K562 (cell line): ENCODE results near the gene AP2S1. TPM values are rescaled to one million over a fixed set of nuclear protein-coding genes. Genes with fewer than 3 reads are reported as not detected.

ENCODE experiments used
- AFF1 ChIP-seq, 2 experiments: fragments of 450-650 bp; IDR thresholded peaks; 2 replicates each; pipeline ENCODE4 v1.6.1; 2018; ENCODE audit warnings: mild to moderate bottlenecking in 2 of 2, low read depth in 1 of 2; ENCODE audit not compliant: partially characterized antibody in 2 of 2
- CBFA2T3 ChIP-seq: fragments of 450-650 bp; IDR thresholded peaks from 2 replicates; pipeline ENCODE4 v1.6.1; 2017
- CHD4 ChIP-seq: fragments of 200-600 bp; sonication (generic); IDR thresholded peaks from 3 replicates; pipeline ENCODE4 v1.6.1; 2012; ENCODE audit warnings: low read depth, mild to moderate bottlenecking, mixed read lengths, low read length, inconsistent platforms; ENCODE audit not compliant: insufficient read depth, insufficient replicate concordance, poor library complexity, severe bottlenecking
- GABPB2 ChIP-seq: fragments of 250-450 bp; sonication (Bioruptor Pico); conservative IDR thresholded peaks from 2 replicates; pipeline ENCODE4 v1.5.1; 2021; ENCODE audit warnings: mild to moderate bottlenecking
- HSF4 ChIP-seq: fragments of 250-450 bp; sonication (Bioruptor Pico); IDR thresholded peaks from 2 replicates; pipeline ENCODE4 v2.1.2; 2022; ENCODE audit warnings: mild to moderate bottlenecking, moderate library complexity, borderline replicate concordance
- IFI16 ChIP-seq: fragments of 250-450 bp; sonication (Bioruptor Pico); IDR thresholded peaks from 2 replicates; pipeline ENCODE4 v2.1.2; 2022; ENCODE audit warnings: mild to moderate bottlenecking, inconsistent platforms
- KDM5B ChIP-seq: fragments of 200-600 bp; sonication (generic); IDR thresholded peaks from 2 replicates; pipeline ENCODE4 v1.6.1; 2012; ENCODE audit warnings: low read depth, mild to moderate bottlenecking, moderate library complexity, low read length, control low read depth, inconsistent platforms; ENCODE audit not compliant: insufficient replicate concordance
- KHSRP ChIP-seq: fragments of 450-650 bp; IDR thresholded peaks from 2 replicates; pipeline ENCODE4 v1.6.1; 2017
- NCOA2 ChIP-seq, 2 experiments: fragments of 450-650 bp; IDR thresholded peaks; 2 replicates each; pipeline ENCODE4 v1.6.1; 2018; ENCODE audit warnings: mild to moderate bottlenecking in 2 of 2, moderate library complexity in 1 of 2; ENCODE audit not compliant: partially characterized antibody in 2 of 2
- RUNX1 ChIP-seq: sonication (generic); IDR thresholded peaks from 2 replicates; pipeline ENCODE4 v1.6.1; 2016; ENCODE audit warnings: antibody characterized with exemption, low read depth
- SIRT6 ChIP-seq: IDR thresholded peaks from one replicate; pipeline ENCODE4 v1.6.1; 2012; ENCODE audit warnings: low read depth, mild to moderate bottlenecking, control low read depth, inconsistent platforms, low read length, moderate library complexity
- SMAD2 ChIP-seq: fragments of 150-350 bp; IDR thresholded peaks from 2 replicates; pipeline ENCODE4 v1.6.1; 2014; ENCODE audit warnings: low read depth, mild to moderate bottlenecking, low read length
- STAT5A ChIP-seq: IDR thresholded peaks from 2 replicates; pipeline ENCODE4 v1.6.1; 2012; ENCODE audit warnings: low read length, inconsistent platforms, borderline replicate concordance
- ZBTB5 ChIP-seq: fragments of 450-650 bp; IDR thresholded peaks from 2 replicates; pipeline ENCODE4 v1.6.1; 2017; ENCODE audit warnings: antibody characterized with exemption
- ZNF644 ChIP-seq: fragments of 200-800 bp; sonication (Bioruptor generic); IDR thresholded peaks from 2 replicates; pipeline ENCODE4 v1.6.1; 2016; ENCODE audit warnings: low read depth, missing genetic modification characterization, missing compliant biosample characterization
- ZNF75A ChIP-seq: fragments of 450-650 bp; formaldehyde crosslinking; IDR thresholded peaks from 2 replicates; pipeline ENCODE4 v1.4.0; 2020; ENCODE audit warnings: mild to moderate bottlenecking
- ZNF766 ChIP-seq: fragments of 200-800 bp; sonication (Bioruptor generic); conservative IDR thresholded peaks from 2 replicates; pipeline ENCODE4 v1.6.1; 2016; ENCODE audit warnings: missing genetic modification characterization, missing compliant biosample characterization
- polyA plus RNA-seq, 8 experiments: library from polyadenylated mRNA; depleted of rRNA in 4 of 8; stranded (reverse) in 5 of 8; unstranded in 3 of 8; fragments of >200 nt; fragmentation: Nextera tagmentation in 2 of 8; fragmentation: Illumina TruSeq in 1 of 8; extraction: Ambion mirVana in 2 of 8; extraction: Trizol in 1 of 8; gene quantifications; 2 replicates each; pipeline versions ENCODE4 v1.2.1 to v1.2.3, GENCODE V29; 2011 to 2014; ENCODE audit warnings: inconsistent platforms in 1 of 8, missing spikeins in 1 of 8
- total RNA-seq, 7 experiments: library from RNA; depleted of rRNA in 6 of 7; stranded (reverse); fragments of >200 nt in 6 of 7; fragmentation: Illumina TruSeq in 2 of 7; extraction: Trizol in 2 of 7; gene quantifications; 2 replicates each; pipeline versions ENCODE4 v1.2.1 to v1.2.3, GENCODE V29; 2011 to 2021; ENCODE audit warnings: low replicate concordance in 1 of 7
- TF ChIP-seq, protein P1 (sequence below): sonication (generic); formaldehyde crosslinking; IDR thresholded peaks from 2 replicates; pipeline ENCODE4 v1.8.0; 2022; ENCODE audit warnings: missing genetic modification reagents, mild to moderate bottlenecking, borderline replicate concordance
- TF ChIP-seq, protein P2 (sequence below): fragments of 250-450 bp; sonication (Bioruptor Pico); IDR thresholded peaks from 2 replicates; pipeline ENCODE4 v1.8.0; 2022; ENCODE audit warnings: inconsistent platforms, mild to moderate bottlenecking, moderate library complexity, borderline replicate concordance

The AP2S1 gene
- total and polyA plus RNA-seq, 9 of the 15 experiments (the other 6 are each of a cell fraction or from before 2014, with no cell fraction given), result 32.4 to 294 (median 136) TPM

- TF ChIP-seq HSF4 (CRISPR knock-in tag) (no peak), IFI16 (CRISPR knock-in tag) (no peak), KDM5B (no peak), CHD4 (no peak), RUNX1 (no peak), ZNF75A (CRISPR knock-in tag) (no peak), ZNF766 (CRISPR knock-in tag) (peak; percentile 18; the same call in 1 of the 2 replicates), CBFA2T3 (peak; percentile 87), STAT5A (peak; percentile 25; the same call in 1 of the 2 replicates), ZNF644 (tag) (no peak), ZBTB5 (peak; percentile 88), AFF1 (IDR thresholded peaks at IDR 0.05; ENCODE audit: low read depth in 1 of 2, partially characterized antibody in 2 of 2) (peak in 1 of 2 experiments; percentile 62), SMAD2 (no peak), NCOA2 (IDR thresholded peaks at IDR 0.05; ENCODE audit: partially characterized antibody in 2 of 2) (no peak), SIRT6 (no peak), GABPB2 (CRISPR knock-in tag) (no peak), KHSRP (no peak)
- TF ChIP-seq, protein P1, sequence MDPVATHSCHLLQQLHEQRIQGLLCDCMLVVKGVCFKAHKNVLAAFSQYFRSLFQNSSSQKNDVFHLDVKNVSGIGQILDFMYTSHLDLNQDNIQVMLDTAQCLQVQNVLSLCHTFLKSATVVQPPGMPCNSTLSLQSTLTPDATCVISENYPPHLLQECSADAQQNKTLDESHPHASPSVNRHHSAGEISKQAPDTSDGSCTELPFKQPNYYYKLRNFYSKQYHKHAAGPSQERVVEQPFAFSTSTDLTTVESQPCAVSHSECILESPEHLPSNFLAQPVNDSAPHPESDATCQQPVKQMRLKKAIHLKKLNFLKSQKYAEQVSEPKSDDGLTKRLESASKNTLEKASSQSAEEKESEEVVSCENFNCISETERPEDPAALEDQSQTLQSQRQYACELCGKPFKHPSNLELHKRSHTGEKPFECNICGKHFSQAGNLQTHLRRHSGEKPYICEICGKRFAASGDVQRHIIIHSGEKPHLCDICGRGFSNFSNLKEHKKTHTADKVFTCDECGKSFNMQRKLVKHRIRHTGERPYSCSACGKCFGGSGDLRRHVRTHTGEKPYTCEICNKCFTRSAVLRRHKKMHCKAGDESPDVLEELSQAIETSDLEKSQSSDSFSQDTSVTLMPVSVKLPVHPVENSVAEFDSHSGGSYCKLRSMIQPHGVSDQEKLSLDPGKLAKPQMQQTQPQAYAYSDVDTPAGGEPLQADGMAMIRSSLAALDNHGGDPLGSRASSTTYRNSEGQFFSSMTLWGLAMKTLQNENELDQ (CRISPR knock-in tag), result no peak
- TF ChIP-seq, protein P2, sequence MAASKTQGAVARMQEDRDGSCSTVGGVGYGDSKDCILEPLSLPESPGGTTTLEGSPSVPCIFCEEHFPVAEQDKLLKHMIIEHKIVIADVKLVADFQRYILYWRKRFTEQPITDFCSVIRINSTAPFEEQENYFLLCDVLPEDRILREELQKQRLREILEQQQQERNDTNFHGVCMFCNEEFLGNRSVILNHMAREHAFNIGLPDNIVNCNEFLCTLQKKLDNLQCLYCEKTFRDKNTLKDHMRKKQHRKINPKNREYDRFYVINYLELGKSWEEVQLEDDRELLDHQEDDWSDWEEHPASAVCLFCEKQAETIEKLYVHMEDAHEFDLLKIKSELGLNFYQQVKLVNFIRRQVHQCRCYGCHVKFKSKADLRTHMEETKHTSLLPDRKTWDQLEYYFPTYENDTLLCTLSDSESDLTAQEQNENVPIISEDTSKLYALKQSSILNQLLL (CRISPR knock-in tag), result no peak
These were observed 6.6 kb downstream of the AP2S1 start (continued) for GRCh38 chr19:46844067-46844489.
